Left hindlimb (tissue), 1 donor: ENCODE results near the gene RNF220.
"Not testable (repeated sequence)": the region's sequence is repeated elsewhere in the genome, so short reads cannot be mapped to it uniquely, and the experiment has no call there.

Experiments
- DNase-seq: peaks from one replicate; pipeline ENCODE4 v3.0.0-alpha.2; 2018

RNF220 gene

GRCh38 chr1:44553771-44554170, 148.7 kb downstream of the RNF220 start:
- DNase-seq: no peak

GRCh38 chr1:44554706-44555105, 149.7 kb downstream of the RNF220 start:
- DNase-seq: no peak

GRCh38 chr1:44557778-44558177, 152.7 kb downstream of the RNF220 start:
- no peak for DNase-seq

GRCh38 chr1:44558883-44559282, 153.8 kb downstream of the RNF220 start:
- no peak for DNase-seq

GRCh38 chr1:44559330-44559729, 154.3 kb downstream of the RNF220 start:
- DNase-seq: no peak

- DNase-seq: no peak
Observed at GRCh38 chr1:44559913-44560312, 154.9 kb downstream of the RNF220 start.

- DNase-seq: not testable (repeated sequence)
Observed at GRCh38 chr1:44560696-44561095, 155.6 kb downstream of the RNF220 start.

GRCh38 chr1:44565259-44565750, 160.2 kb downstream of the RNF220 start:
- no peak for DNase-seq

- DNase-seq: no peak
Observed at GRCh38 chr1:44565833-44566232, 160.8 kb downstream of the RNF220 start.

GRCh38 chr1:44566281-44567046, 161.4 kb downstream of the RNF220 start:
- DNase-seq: no peak

GRCh38 chr1:44568128-44568900, 163.3 kb downstream of the RNF220 start:
- DNase-seq: no peak

- no peak for DNase-seq
Observed at GRCh38 chr1:44569491-44569890, 164.4 kb downstream of the RNF220 start.

GRCh38 chr1:44571712-44572571, 166.9 kb downstream of the RNF220 start:
- DNase-seq: no peak

GRCh38 chr1:44572572-44572879, 167.5 kb downstream of the RNF220 start:
- DNase-seq: no peak

GRCh38 chr1:44575396-44575795, 170.3 kb downstream of the RNF220 start:
- DNase-seq: no peak

- no peak for DNase-seq
Observed at GRCh38 chr1:44576456-44577150, 171.5 kb downstream of the RNF220 start.

- DNase-seq: no peak
Observed at GRCh38 chr1:44581205-44581604, 176.2 kb downstream of the RNF220 start.

- no peak for DNase-seq
Observed at GRCh38 chr1:44584167-44584566, 179.1 kb downstream of the RNF220 start.

- DNase-seq: no peak
Observed at GRCh38 chr1:44585315-44585920, 180.4 kb downstream of the RNF220 start.

- no peak for DNase-seq
Observed at GRCh38 chr1:44587796-44588460, 182.9 kb downstream of the RNF220 start.

- DNase-seq: no peak
Observed at GRCh38 chr1:44588551-44589210, 183.6 kb downstream of the RNF220 start.
